Hepatocyte (in vitro differentiated cells): ENCODE results near the gene SH3RF1. TPM values are rescaled to one million over a fixed set of nuclear protein-coding genes. Genes with fewer than 3 reads are reported as not detected.

Experiments
- DNase-seq: peaks from one replicate; pipeline ENCODE4 v3.0.0-alpha.2; 2016; ENCODE audit warnings: low spot score
- H2AFZ ChIP-seq: fragments of 200-600 bp; sonication (generic); 2 replicates; pipeline ENCODE4 v1.6.0; 2016; ENCODE audit warnings: antibody characterized with exemption, mild to moderate bottlenecking
- H3K27ac ChIP-seq: fragments of 200-600 bp; sonication (generic); 2 replicates; pipeline ENCODE4 v1.5.1; 2016; ENCODE audit warnings: mild to moderate bottlenecking
- H3K27me3 ChIP-seq: fragments of 200-600 bp; sonication (generic); 2 replicates; pipeline ENCODE4 v1.6.1; 2016
- H3K36me3 ChIP-seq: fragments of 200-600 bp; sonication (generic); replicated peaks from 2 replicates; pipeline ENCODE4 v1.5.1; 2016; ENCODE audit warnings: low read depth; ENCODE audit not compliant: insufficient read depth
- H3K4me1 ChIP-seq: fragments of 200-600 bp; sonication (generic); 2 replicates; pipeline ENCODE4 v1.5.1; 2016; ENCODE audit warnings: mild to moderate bottlenecking, moderate library complexity; ENCODE audit not compliant: insufficient read depth
- H3K4me2 ChIP-seq: fragments of 200-600 bp; sonication (generic); 2 replicates; pipeline ENCODE4 v1.6.0; 2016
- H3K4me3 ChIP-seq: fragments of 200-600 bp; sonication (generic); 2 replicates; pipeline ENCODE4 v1.5.1; 2016; ENCODE audit warnings: mild to moderate bottlenecking
- H3K79me2 ChIP-seq: fragments of 200-600 bp; sonication (generic); 2 replicates; pipeline ENCODE4 v1.6.0; 2017; ENCODE audit warnings: mild to moderate bottlenecking
- H3K9me2 ChIP-seq: fragments of 200-600 bp; sonication (generic); replicated peaks from 2 replicates; pipeline ENCODE4 v1.6.0; 2017; ENCODE audit warnings: mild to moderate bottlenecking; ENCODE audit not compliant: insufficient read depth
- H3K9me3 ChIP-seq: fragments of 200-600 bp; sonication (generic); 2 replicates; pipeline ENCODE4 v1.5.1; 2016; ENCODE audit warnings: low read depth, mild to moderate bottlenecking
- H4K20me1 ChIP-seq: fragments of 200-600 bp; sonication (generic); 2 replicates; pipeline ENCODE4 v1.6.0; 2016; ENCODE audit warnings: mild to moderate bottlenecking; ENCODE audit not compliant: insufficient read depth, poor library complexity, severe bottlenecking
- EZH2 ChIP-seq: fragments of 200-600 bp; sonication (generic); IDR thresholded peaks from 2 replicates; pipeline ENCODE4 v1.6.1; 2016; ENCODE audit warnings: antibody characterized with exemption, mild to moderate bottlenecking, borderline replicate concordance
- EZH2phosphoT487 ChIP-seq: fragments of 200-600 bp; sonication (generic); IDR thresholded peaks from one replicate; pipeline ENCODE4 v1.6.1; 2018; ENCODE audit warnings: antibody characterized with exemption, mild to moderate bottlenecking, low read depth, moderate library complexity; ENCODE audit not compliant: unreplicated experiment, severe bottlenecking
- WGBS: methylation state at CpG from one replicate; pipeline ENCODE4 v1.1.6; 2016; ENCODE audit warnings: low lambda C conversion rate; ENCODE audit errors: missing lambda C conversion rate; 5-methylcytosine and 5-hydroxymethylcytosine counted together
- polyA plus RNA-seq: library from polyadenylated mRNA; unstranded; fragments of >200 nt; fragmentation: Nextera tagmentation; extraction: Ambion mirVana; gene quantifications from 2 replicates; pipeline ENCODE4 v1.2.1, GENCODE V29; 2016
- total RNA-seq: library from RNA; depleted of rRNA; stranded (reverse); fragments of >200 nt; gene quantifications from 2 replicates; pipeline ENCODE4 v1.2.3, GENCODE V29; 2014
- TF ChIP-seq, protein P1 (sequence below): fragments of 200-600 bp; sonication (generic); IDR thresholded peaks from 2 replicates; pipeline ENCODE4 v1.5.1; 2016; ENCODE audit warnings: antibody characterized with exemption, mild to moderate bottlenecking; ENCODE audit not compliant: poor library complexity

SH3RF1 gene
- total and polyA plus RNA-seq, 2 experiments from 2014 or later: 15.5 to 16.4 TPM

GRCh38 chr4:169228076-169228475, 42.7 kb downstream of the SH3RF1 start:
- H3K79me2 ChIP-seq: peaks cover 65% of the 10 kb centered on the region
- H3K9me3 ChIP-seq: no peaks in the 10 kb centered on the region
- H2AFZ ChIP-seq: no peak overlapping the region
- no peaks in the 10 kb centered on the region for H3K9me2 ChIP-seq
- H3K27ac ChIP-seq: no peak overlapping the region
- no peaks in the 10 kb centered on the region for H4K20me1 ChIP-seq
- peaks cover 21% of the 10 kb centered on the region for H3K4me1 ChIP-seq
- TF ChIP-seq, protein P1, sequence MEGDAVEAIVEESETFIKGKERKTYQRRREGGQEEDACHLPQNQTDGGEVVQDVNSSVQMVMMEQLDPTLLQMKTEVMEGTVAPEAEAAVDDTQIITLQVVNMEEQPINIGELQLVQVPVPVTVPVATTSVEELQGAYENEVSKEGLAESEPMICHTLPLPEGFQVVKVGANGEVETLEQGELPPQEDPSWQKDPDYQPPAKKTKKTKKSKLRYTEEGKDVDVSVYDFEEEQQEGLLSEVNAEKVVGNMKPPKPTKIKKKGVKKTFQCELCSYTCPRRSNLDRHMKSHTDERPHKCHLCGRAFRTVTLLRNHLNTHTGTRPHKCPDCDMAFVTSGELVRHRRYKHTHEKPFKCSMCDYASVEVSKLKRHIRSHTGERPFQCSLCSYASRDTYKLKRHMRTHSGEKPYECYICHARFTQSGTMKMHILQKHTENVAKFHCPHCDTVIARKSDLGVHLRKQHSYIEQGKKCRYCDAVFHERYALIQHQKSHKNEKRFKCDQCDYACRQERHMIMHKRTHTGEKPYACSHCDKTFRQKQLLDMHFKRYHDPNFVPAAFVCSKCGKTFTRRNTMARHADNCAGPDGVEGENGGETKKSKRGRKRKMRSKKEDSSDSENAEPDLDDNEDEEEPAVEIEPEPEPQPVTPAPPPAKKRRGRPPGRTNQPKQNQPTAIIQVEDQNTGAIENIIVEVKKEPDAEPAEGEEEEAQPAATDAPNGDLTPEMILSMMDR: no peak
- TF ChIP-seq EZH2phosphoT487 (no peak), EZH2 (no peak)
- 89% methylated on average over 1 of the region's 1 CpG for WGBS
- no peaks in the 10 kb centered on the region for H3K27me3 ChIP-seq
- H3K36me3 ChIP-seq: no peaks in the 10 kb centered on the region
- no peak for DNase-seq
- H3K4me2 ChIP-seq: no peak overlapping the region
- no peak overlapping the region for H3K4me3 ChIP-seq

DNA sequence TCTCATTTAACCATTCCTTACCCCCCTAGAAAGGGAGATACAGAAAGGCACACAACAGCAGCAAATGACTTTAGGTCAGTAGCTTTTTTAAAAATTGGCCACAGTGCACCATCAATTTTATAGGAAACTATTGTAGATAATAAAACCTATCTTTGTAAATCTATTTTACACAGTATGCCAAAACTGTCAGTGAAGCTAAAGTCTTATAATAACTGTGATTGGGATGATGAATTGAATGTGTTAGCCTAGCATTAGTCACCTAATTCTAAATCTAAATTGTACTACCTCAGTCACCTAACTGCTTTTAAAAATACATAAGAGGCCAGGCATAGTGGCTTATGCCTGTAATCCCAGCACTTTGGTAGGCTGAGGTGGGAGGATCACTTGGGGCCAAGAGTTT, 44.2 kb downstream of the SH3RF1 start:
- H3K9me3 ChIP-seq: no peaks in the 10 kb centered on the region
- H3K36me3 ChIP-seq: no peaks in the 10 kb centered on the region
- no peak overlapping the region for H3K4me2 ChIP-seq
- H3K9me2 ChIP-seq: no peaks in the 10 kb centered on the region
- peaks cover 60% of the 10 kb centered on the region for H3K79me2 ChIP-seq
- H3K27ac ChIP-seq: peak overlapping the region; percentile 64
- no peak overlapping the region for H2AFZ ChIP-seq
- TF ChIP-seq, protein P1: no peak
- TF ChIP-seq EZH2phosphoT487 (no peak), EZH2 (no peak)
- no peaks in the 10 kb centered on the region for H4K20me1 ChIP-seq
- no peak for DNase-seq
- no peaks in the 10 kb centered on the region for H3K27me3 ChIP-seq
- no peak overlapping the region for H3K4me3 ChIP-seq
- H3K4me1 ChIP-seq: peaks cover 25% of the 10 kb centered on the region

- H3K79me2 ChIP-seq: peaks cover 58% of the 10 kb centered on the region
- H3K4me1 ChIP-seq: peaks cover 25% of the 10 kb centered on the region
Observed at GRCh38 chr4:169225812-169226211, 44.9 kb downstream of the SH3RF1 start.

More at GRCh38 chr4:169225812-169226211, 44.9 kb downstream of the SH3RF1 start:
- H3K4me2 ChIP-seq: no peak overlapping the region
- H3K27me3 ChIP-seq: no peaks in the 10 kb centered on the region
- H3K4me3 ChIP-seq: no peak overlapping the region
- peak overlapping the region; percentile 64 for H3K27ac ChIP-seq
- no peak for DNase-seq
- WGBS: 57% methylated on average over 2 of the region's 2 CpGs
- no peaks in the 10 kb centered on the region for H3K36me3 ChIP-seq
- H3K9me2 ChIP-seq: no peaks in the 10 kb centered on the region
- H4K20me1 ChIP-seq: no peaks in the 10 kb centered on the region
- no peak overlapping the region for H2AFZ ChIP-seq
- no peaks in the 10 kb centered on the region for H3K9me3 ChIP-seq
- TF ChIP-seq EZH2 (no peak), EZH2phosphoT487 (no peak)
- TF ChIP-seq, protein P1: no peak
